ENCODE results near the gene DOCK8.
"Not testable (repeated sequence)": the region's sequence is repeated elsewhere in the genome, so short reads cannot be mapped to it uniquely, and the experiment has no call there.

Gene DOCK8

DNA sequence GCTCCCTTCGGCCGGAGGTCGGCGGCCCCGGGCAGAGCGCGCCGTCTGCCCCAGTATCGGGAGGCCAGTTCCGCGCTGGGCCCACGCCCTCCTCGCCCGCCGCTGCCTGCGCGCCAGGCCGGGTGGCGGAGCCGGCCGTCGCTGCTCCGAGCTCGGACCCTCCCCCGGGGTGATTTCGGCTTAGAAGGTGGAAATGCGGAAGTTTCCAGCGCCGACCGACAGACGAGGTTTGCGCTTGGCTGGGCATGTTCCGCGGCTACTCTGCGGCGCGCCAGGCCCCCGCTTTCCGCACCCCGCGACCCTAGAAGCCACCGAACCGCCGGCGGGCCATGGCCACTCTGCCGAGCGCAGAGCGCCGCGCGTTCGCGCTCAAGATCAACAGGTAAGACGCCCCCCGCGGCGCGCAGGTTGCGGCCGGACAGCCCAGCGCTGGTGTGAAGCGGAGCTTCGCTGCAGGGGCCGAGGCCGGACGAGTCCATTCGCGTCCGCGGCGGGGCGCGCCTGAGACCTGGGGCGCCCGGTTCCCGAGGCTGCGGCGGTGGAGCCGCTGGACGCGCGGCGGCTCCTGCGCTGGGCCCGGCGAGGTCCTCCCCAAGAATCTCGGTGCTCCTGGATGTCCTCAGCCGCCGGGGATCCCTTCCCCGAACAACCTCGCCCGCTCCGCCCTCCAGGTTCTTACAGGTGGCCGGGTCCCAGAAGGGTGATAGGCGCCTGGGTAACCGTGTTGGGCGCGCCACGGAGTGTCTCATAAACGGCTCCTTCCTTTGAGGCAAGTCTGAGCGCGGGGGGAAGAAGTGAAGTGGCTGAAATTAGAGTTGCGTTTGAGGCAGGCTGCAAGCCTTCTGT lies at the start of gene DOCK8:
DOCK8 (plus strand) TSS at position 218 of the 846 bp plus-strand sequence; CDS start at position 330, 112 bp downstream.
- DNase-seq: no peak

DNA sequence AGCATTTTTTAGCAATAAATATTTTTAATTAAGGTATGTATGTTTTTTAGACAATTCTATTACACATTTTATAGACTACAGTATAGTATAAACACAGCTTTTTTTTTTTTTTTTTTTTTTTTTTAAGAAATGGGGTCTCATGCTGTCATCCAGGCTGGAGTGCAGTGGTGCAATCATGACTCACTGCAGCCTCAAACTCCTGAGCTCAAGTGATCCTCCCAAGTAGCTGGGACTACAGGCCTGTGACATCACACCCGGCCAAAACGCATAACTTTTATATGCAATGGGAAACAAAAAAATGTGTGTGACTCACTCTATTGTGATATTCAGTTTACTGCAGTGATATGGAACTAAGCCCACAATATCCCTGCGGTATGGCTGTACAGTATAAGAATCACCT lies 44.9 kb upstream of the DOCK8 start:
- not testable (repeated sequence) for DNase-seq

DNA sequence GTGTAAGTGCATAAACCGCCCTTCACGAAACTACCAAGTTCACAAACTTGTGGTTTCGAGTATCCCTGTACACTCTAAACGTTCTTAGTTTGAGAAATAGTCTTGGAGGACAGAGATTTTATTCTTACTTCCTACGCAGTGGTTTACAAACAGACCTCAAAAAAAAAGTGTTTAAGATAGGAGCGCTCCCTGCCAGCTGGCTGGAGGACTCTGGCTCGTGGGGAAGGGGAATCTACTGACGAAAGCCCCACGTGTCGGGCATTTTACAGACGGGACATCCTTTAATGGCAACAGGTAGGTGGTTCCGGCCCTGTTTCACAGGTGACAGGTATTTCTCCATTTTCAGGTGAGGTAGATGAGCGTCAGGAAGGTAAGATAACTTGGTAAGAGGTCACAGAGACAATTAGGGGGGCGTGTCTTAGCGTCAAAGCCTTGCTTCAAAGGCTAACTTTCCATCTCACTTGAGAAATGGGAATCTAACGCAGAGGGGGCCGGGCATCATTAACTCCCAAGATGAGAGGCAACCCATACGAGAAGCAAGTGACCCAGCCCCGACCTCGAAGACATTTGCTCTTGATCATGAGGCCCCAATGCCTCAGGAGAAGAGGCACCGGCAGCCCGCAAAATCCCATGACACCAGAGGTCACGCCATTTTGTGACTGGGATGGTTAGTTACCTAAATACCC lies 36.4 kb upstream of the DOCK8 start:
- DNase-seq: not testable (repeated sequence)

DNA sequence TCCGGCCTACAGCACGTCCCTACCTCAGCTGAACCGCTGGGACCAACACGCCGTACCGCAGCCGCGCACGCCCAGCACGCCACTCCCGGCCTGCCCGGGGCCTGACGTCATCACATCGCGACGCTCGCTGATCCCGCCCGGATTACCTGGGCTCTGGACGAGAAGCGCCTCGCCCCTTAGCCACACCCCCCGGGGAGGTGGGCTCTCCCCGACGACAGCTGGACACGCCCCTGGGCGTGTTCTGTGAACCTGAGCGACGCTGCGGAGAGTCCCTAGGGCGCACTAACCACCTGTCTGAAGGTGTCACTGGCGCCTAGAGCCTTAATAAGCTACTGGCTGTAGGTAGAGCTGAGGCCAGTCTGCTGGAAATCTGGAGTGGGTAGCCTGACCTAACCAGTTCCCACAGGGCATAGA lies 35.7 kb upstream of the DOCK8 start, which contains the start of gene ZNG1A:
ZNG1A (minus strand) TSS at position 87 of the 414 bp plus-strand sequence. CDS start 87 bp downstream, outside the sequence.
- DNase-seq: peak; percentile 12

DNA sequence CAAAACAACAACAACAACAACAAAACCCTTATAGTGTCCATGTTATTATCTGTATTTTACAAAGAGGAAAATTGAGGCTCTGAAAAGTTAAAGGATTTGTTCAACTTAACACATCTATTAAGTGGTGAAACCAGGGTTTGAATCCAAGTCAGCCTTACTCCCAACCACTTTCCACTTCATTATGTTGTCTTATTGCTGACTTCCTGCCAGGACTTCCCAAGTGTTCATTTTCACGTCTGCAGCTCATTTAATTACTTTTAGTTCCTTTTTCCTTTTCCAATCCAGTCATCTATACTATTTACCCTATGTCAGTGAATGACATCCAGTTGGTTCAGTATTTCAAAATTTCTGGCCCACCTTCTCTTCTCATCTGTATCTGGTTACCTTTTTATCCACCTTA lies 15.1 kb upstream of the DOCK8 start:
- DNase-seq: not testable (repeated sequence)

DNA sequence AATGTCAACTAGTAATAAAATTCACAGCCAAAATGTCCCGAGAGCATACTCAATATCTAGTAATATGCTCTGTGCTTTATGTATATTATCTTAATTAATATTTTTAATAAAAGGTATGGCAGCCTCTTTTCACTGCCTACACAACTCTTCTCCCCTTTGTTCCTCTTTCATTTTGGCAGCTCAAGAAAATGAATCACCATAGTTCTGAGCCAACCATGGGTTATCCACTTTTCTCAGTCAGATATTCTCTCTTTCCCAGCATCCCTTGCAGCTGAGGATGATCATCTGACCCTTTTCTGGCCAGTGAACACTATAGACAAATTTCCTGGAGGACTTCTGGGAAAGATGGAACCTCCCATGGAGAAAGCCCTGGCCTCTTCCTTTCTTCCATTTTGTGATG lies 8.2 kb upstream of the DOCK8 start:
- DNase-seq: no peak

DNA sequence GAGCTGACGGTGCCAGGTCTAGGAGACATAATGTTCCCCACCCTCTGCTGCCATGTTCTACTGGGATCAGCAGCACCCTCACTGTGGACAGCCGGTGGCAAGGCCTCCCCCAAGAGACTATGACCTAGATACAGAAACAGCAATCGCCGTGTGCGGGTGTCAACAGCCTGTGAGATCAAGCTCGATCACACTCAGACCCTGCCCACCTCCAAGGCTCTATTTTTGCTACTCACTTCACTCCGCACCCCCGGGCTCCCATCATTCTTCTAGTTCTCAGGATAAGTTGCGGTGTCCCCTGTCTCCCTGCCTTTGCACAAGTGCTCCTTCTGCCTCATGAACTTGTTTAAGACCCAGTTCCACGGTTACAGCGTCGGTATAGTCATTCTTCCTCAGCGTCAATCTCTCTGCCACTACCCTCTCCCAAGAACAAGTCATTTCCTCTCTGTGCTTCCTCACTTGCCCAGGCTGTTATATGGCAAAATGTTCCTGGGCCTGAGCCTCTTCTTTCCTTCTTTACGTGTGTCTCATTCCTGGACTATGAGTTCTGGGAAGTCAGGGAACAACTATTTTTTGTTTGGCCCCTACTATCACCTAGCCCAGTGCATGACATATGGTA lies 5.4 kb upstream of the DOCK8 start:
- DNase-seq: no peak

DNA sequence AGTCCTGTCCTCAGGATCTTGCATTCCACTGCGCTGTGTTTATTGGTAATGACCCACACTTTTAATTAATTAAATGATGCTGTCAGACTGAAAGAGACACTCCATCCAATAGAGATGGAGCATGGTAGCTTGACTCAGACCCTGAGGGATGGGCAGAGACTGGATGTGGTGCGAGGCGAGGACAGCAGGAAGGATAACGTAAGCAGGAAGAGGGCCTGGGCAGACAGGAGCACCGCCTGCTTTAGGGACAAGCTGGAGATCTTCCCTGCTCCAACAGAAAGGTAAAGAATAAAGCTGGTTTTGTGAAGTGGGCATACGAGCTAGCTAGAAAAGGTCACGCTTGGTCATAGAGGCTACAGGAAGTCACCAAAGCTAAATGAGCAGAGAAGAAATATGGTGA lies 3.6 kb upstream of the DOCK8 start:
- no peak for DNase-seq

DNA sequence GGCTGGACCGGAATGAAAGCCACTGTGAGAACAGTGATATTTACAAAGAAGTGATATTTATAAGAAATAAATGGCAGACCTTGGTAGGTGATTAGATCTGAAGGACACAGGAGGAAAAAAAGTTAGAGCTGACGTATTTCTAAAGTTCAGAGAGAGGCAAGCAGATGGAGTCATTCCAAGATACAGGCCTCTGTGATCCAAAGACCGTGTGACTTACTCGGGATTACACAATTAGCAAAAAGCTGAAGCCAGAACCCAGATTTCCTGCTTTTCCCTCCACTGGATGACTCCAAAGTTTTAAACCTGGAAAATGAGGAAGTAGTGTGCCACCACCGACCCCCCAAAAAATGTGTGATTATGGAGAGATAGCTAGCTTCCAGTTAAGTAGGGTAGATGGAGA lies 3.1 kb upstream of the DOCK8 start:
- DNase-seq: no peak

DNA sequence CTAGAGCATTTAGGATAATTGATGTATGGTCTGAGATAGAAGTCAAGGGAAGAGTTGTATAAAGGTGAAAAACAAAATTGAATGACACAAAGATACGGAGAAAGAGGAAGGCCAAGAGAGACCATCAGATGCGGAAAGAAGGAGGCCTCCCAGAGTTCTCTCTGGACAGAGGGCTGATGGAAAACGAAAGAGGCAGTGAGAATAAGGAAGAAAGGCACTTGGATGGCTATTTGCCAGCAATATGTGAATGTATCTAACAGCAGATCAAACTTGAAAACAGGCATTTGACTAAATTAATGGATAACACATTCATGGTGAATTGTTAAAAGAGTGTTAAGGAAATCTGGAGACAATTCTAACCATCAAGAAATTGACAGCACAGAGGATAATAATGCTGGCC lies 2.4 kb upstream of the DOCK8 start:
- DNase-seq: no peak

DNA sequence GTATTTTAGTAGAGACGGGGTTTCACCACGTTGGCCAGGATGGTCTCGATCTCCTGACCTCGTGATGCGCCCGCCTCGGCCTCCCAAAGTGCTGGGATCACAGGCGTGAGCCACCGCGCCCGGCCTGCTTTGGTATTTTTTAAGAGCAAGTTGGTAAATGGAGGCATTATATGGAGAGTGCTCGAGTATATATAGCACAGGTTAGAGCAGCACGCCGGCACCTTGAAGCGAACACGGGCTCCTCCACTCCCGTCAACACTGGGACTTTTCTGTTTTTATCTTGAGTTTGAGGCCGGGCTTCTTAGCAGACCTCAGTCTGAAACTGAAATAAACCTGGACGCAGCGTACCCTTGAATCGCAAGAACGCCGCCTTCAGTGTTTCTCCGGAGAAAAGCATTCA lies 764 bp upstream of the DOCK8 start:
- not testable (repeated sequence) for DNase-seq

DNA sequence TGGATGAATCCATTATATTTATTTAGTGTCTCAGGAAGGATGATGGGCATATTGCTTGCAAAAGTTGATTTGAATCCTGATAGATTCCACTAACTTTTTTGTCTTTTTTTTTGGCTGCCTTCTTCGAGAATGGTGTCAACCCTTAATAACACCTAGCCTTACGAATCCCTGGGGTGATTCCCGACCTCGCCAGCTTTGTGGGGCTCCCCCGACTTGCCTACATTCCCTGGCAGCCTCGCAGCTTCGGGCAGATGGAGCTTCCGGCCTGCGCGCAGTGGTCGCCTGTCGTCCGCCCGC lies 366 bp upstream of the DOCK8 start:
- DNase-seq: no peak

DNA sequence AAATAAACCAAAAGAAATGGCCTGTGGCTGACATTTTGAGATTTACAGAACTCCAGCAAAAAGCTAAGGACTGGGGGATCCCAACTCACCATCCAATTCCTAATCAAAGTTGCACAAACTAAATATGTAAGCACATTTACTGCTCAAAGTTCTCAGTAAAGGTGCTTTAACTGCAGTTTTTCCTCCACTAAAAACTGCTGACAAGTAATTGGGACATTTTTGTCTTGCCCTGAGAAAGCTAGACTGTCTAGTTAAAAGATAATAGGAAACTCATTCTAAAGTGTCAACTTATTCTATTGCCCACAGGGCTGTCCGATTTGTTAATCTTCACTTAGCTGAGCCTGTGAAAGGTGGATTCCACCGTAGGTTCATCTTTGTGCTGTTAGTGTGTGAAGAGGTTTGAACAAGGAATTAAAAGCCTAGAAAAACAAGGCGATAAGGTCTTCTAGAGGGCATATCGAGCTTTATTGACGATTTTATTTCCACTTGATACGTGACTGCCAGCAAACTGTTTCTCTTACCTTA lies 1.0 kb downstream of the DOCK8 start:
- no peak for DNase-seq

DNA sequence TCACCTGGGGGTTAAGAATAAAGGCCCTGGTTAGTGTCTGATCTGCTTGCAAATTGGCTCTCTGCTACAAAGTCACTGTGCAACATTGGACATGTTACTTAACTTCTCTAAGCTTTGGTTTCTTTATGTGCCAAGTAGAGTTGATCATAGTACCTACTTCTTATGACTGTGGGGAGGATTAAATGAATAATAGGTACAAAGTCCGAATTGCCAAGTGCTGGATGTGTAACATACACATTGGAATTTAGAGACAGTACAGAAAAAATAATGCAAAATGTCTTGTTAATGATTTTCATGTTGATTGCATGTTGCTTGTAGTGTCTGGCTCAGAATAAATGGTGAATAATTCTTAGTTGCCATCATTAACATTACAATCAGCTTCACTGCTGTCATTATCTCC lies 2.2 kb downstream of the DOCK8 start:
- DNase-seq: no peak

DNA sequence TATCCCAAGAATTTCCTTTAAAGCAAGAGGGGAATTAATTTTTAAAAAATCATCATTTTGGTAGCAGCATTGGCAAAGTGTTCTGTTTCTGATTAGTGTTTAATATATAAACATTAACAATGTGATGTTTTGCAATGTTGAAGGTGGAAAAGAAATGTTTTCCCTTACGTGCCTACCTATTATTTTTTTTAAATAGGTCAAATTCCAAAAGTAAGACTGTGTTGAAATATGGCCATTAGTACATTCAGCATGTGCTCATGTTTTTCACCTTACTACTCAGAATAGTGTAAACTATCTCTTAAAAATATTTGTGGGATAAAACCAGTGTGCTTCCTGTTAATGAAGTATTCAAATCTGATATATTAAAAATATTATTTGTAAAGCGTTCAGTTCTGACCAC lies 3.3 kb downstream of the DOCK8 start:
- no peak for DNase-seq

DNA sequence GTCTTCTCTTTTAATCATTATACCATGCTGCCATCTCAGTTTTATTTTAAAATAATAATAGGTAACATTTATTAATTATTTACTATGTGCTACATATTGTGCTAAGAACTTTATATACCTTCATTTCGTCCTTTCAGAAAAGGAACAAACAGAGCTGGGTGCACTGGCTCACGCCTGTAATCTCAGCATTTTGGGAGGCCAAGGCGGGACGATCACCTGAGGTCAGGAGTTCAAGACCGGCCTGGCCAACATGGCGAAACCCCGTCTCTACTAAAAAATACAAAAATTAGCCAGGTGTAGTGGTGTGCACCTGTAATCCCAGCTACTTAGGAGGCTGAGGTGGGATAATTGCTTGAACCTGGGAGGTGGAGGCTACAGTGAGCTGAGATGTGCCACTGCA lies 4.4 kb downstream of the DOCK8 start:
- DNase-seq: not testable (repeated sequence)

DNA sequence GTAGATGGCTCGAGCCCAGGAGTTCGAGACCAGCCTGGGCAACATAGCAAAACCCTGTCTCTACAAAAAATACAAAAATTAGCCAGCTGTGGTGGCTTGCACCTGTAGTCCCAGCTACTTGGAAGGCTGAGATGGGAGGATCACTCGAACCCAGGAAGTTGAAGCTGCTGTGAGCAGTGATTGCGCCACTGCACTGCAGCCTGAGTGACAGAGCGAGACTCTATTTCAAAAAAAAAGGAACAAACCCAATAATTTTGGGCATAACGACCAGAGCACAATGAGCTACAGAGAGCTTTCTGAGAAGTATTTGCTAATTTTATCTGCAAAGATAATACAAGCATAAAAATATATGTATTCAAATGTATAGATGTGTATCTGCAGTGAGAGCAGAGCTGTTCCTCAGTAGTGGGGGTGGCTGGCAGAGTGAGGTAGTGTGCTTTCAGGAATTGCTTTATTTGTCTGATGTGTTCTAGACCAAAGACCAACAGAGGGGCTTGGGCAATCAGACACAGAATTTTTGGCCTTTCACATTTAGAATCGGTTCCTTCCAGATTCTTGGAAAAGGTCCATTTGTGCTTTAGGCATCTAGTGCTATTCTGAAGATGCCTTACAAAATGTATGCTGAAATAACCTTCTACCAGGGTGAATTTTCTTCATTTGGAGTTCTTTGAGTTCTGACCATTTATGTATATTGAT lies 5.2 kb downstream of the DOCK8 start:
- DNase-seq: no peak

DNA sequence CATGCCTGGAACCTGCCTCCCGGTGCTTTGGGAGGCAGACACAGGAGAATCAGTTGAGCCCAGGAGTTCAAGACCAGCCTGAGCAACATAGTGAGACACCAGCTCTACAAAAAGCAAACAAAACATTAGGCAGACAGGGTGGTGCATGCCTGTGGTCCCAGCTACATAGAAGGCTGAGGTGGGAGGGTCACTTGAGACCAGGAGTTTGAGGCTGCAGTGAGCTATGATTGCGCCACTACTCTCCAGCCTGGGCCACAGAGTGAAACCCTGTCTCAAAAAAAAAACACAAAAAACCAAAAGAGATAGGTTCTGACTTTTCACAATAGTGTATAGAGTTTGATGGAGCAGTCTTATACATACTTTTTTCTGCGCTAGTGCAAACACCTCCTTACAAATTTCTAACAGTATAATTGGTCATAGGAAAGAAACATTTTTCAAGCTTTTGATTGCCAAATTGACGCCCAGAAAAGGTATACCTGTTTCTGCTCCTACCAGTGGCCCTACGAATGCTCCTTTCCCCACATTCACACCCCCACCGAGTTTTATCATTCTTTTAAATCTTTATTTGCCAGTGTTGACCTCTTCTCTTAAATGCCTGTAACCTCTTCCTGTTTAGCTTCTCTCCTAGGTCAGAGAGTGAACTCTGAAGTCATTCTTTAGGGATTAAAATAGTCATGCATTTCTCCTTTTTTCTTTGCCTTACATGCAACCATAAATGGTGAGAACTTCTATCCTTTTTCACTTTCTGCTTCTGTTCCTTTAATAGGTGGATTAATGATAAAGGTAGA lies 7.5 kb downstream of the DOCK8 start:
- no peak for DNase-seq

DNA sequence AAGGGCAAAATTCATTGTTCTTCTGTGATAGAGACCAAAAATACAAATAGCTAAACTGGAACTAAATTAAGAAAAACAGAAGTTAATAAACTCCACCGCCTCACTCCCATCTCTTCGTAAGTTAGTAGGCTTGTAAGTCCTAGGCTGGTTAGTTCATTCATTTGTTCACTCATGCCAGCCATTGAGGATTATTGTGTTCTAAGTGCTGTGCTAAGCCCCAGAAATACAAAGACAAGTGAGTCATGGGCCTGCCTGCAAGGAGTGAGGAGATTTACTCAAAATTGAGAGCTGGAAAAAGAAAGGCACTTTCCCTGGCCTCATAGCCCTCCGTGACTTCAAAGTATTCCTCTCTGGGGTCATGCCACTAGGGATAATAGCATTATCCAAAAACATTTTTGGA lies 8.5 kb downstream of the DOCK8 start:
- no peak for DNase-seq

DNA sequence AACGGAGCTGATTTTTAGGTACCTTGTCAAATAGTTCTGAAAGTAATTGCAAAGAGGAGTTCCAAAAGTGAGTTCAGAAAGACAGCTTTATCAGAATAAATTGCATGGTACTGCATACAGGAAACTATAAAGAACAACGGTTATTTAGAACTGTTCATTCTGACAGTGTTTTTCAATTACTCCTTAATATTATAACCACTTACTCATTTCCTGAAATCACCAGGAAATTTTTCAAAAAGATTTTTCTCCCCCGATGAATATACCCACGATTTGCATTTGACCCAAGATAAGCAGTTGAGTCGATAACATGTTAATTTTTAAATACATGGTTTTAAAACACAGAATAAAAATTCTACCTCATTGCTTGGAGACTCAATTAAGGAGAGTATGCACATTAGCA lies 9.4 kb downstream of the DOCK8 start:
- no peak for DNase-seq

DNA sequence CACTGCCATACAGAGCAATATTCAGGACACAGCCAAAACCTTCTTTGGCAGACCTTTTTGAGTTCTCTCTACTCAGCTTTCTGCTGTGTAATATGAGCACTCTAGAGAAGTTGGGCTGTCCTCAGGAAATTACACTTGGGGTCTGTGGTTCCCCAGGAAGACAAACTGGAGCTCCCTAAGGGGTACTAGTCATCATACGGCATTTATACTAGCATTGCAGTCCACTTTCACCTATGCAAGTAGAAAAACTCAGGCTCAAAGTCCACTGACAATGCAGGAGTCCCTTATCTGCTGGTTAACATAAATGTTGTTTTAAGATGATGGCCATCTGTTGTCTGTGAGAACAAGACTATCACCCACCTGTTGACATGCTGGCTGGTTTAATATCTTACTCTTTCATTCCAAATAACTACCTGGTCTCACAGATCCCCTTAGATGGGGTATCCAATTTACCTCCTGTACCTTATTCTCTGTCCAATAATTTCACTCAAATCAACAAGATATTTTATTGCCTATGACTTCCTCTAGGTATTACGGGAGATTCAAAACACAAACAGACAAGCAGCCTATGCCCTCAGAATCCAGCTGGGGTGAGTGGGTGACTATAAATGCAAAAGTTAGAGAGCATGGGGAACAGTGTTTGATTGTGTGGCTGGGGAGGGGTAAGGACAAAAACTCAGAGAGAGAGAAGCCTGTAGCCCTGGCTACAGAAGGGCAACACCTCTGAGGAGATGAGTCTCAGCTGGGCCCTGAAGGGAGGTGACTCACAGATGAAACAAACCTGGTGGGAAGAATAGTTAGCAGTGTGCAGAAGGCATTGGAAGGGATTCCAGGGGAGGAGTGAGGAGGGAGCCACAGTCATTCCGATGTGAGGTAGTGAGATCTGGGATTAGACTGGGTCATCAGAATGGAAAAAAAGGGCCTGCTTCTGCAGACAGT lies 10.2 kb downstream of the DOCK8 start:
- DNase-seq: no peak

Measured in NCI-H2227 treated with DMSO at 0.1 percent for 48 hours (cell line).